ENCODE measurements around the gene NAP1L1. TPM values are rescaled to one million over a fixed set of nuclear protein-coding genes. Genes with fewer than 3 reads are reported as not detected.

The NAP1L1 gene
- total RNA-seq, 1 experiment from 2014 or later: 711 TPM

GRCh38 chr12:76037130-76038103 is 47.1 kb downstream of the NAP1L1 start:
- BruUV-seq (replicated peaks): no TSS peak
- H3K27me3 ChIP-seq (replicated peaks; ENCODE audit: control insufficient read depth, insufficient read depth, low read length): no peaks in the 10 kb centered on the region
- peak; percentile 53 to 66 for DNase-seq
- peaks cover 38% of the 10 kb centered on the region for H3K4me1 ChIP-seq
- H3K4me1 Mint-ChIP-seq (ENCODE audit: low read depth, unreplicated experiment): peaks cover 41% of the 10 kb centered on the region
- peak overlapping the region; percentile 16 for H3K27ac Mint-ChIP-seq (ENCODE audit: unreplicated experiment)
- no peak overlapping the region for H3K4me3 Mint-ChIP-seq (ENCODE audit: unreplicated experiment)
- TF ChIP-seq CTCF (IDR thresholded peaks at IDR 0.05; ENCODE audit: insufficient read depth in 1 of 2, low read depth in 1 of 2, low read length in 1 of 2, severe bottlenecking in 1 of 2, unreplicated experiment in 1 of 2): peak; percentile 66 to 77
- intact Hi-C loops (cut with micrococcal nuclease; ENCODE audit: unreplicated experiment): loop anchor here (1.0 to 5.0 kb wide), 5 partner anchors 217 to 510 kb away; partner anchors contain the start of gene BBS10
- no peak overlapping the region for H3K4me3 ChIP-seq (ENCODE audit: low read depth, low read length)
- no peaks in the 10 kb centered on the region for H3K9me3 Mint-ChIP-seq (ENCODE audit: unreplicated experiment)
- no peaks in the 10 kb centered on the region for H3K27me3 Mint-ChIP-seq (ENCODE audit: insufficient read depth, unreplicated experiment)
- no peaks in the 10 kb centered on the region for H3K9me3 ChIP-seq
- ChIA-PET POLR2A (no interaction called here), CTCF (interaction anchor here (0.5 to 2.0 kb wide), 9 partner anchors 13 to 510 kb away, joined by 3 to 16 read pairs (median 4); no protein-coding TSS in a partner anchor)
- no peaks in the 10 kb centered on the region for H3K36me3 ChIP-seq (ENCODE audit: control insufficient read depth, insufficient read depth, low read length)
- H3K36me3 Mint-ChIP-seq (ENCODE audit: insufficient read depth, unreplicated experiment): peaks cover 39% of the 10 kb centered on the region

GRCh38 chr12:76035045-76035444 is 49.4 kb downstream of the NAP1L1 start:
- Histone ChIP-seq H3K36me3 (ENCODE audit: control insufficient read depth, insufficient read depth, low read length) (no peaks in the 10 kb centered on the region), H3K4me1 (peaks cover 38% of the 10 kb centered on the region), H3K9me3 (no peaks in the 10 kb centered on the region), H3K4me3 (ENCODE audit: low read depth, low read length) (no peak overlapping the region), H3K27me3 (replicated peaks; ENCODE audit: control insufficient read depth, insufficient read depth, low read length) (no peaks in the 10 kb centered on the region)
- no peaks in the 10 kb centered on the region for H3K27me3 Mint-ChIP-seq (ENCODE audit: insufficient read depth, unreplicated experiment)
- BruUV-seq (replicated peaks): no TSS peak
- no peak for DNase-seq
- H3K36me3 Mint-ChIP-seq (ENCODE audit: insufficient read depth, unreplicated experiment): peaks cover 55% of the 10 kb centered on the region
- ChIA-PET CTCF (no interaction called here), POLR2A (interaction anchor here (0.5 kb wide), 1 partner anchor 369 kb away, joined by 3 read pairs; no protein-coding TSS in a partner anchor)
- no peaks in the 10 kb centered on the region for H3K9me3 Mint-ChIP-seq (ENCODE audit: unreplicated experiment)
- H3K4me3 Mint-ChIP-seq (ENCODE audit: unreplicated experiment): no peak overlapping the region
- H3K27ac Mint-ChIP-seq (ENCODE audit: unreplicated experiment): no peak overlapping the region
- intact Hi-C loops (cut with micrococcal nuclease; ENCODE audit: unreplicated experiment): loop anchor here (5.0 kb wide), 1 partner anchor 312 kb away; the partner anchor contains the start of gene BBS10
- TF ChIP-seq CTCF (IDR thresholded peaks at IDR 0.05; ENCODE audit: insufficient read depth in 1 of 2, low read depth in 1 of 2, low read length in 1 of 2, severe bottlenecking in 1 of 2, unreplicated experiment in 1 of 2): no peak
- peaks cover 42% of the 10 kb centered on the region for H3K4me1 Mint-ChIP-seq (ENCODE audit: low read depth, unreplicated experiment)

Measured in Caco-2 (cell line).